HEK293 (cell line): Measurements from ENCODE around the gene DHX38.

ENCODE experiments used
- CTCF ChIP-seq: fragments of 450-650 bp; formaldehyde crosslinking; IDR thresholded peaks from 2 replicates; pipeline ENCODE4 v1.5.1; 2016; ENCODE audit warnings: missing biosample characterization, missing genetic modification characterization
- KLF7 ChIP-seq: fragments of 450-650 bp; formaldehyde crosslinking; IDR thresholded peaks from 2 replicates; pipeline ENCODE4 v1.5.1; 2016; ENCODE audit warnings: missing biosample characterization, missing genetic modification characterization, borderline replicate concordance
- PATZ1 ChIP-seq: fragments of 450-650 bp; formaldehyde crosslinking; IDR thresholded peaks from 2 replicates; pipeline ENCODE4 v1.5.1; 2016; ENCODE audit warnings: missing biosample characterization, missing genetic modification characterization
- WT1 ChIP-seq: fragments of 450-650 bp; formaldehyde crosslinking; IDR thresholded peaks from 2 replicates; pipeline ENCODE4 v1.5.1; 2016; ENCODE audit warnings: missing biosample characterization, missing genetic modification characterization
- ZNF174 ChIP-seq: fragments of 450-650 bp; formaldehyde crosslinking; IDR thresholded peaks from 2 replicates; pipeline ENCODE4 v1.5.0; 2017; ENCODE audit warnings: missing biosample characterization, mild to moderate bottlenecking, missing genetic modification characterization
- ZNF202 ChIP-seq: fragments of 450-650 bp; formaldehyde crosslinking; IDR thresholded peaks from 2 replicates; pipeline ENCODE4 v1.5.1; 2016; ENCODE audit warnings: missing biosample characterization, missing genetic modification characterization, borderline replicate concordance
- ZNF24 ChIP-seq: fragments of 450-650 bp; formaldehyde crosslinking; IDR thresholded peaks from 2 replicates; pipeline ENCODE4 v1.5.1; 2016; ENCODE audit warnings: missing biosample characterization, missing genetic modification characterization
- ZNF449 ChIP-seq: fragments of 450-650 bp; formaldehyde crosslinking; IDR thresholded peaks from 2 replicates; pipeline ENCODE4 v1.5.1; 2017; ENCODE audit warnings: missing biosample characterization, mild to moderate bottlenecking, missing genetic modification characterization, moderate library complexity
- ZNF768 ChIP-seq: fragments of 450-650 bp; formaldehyde crosslinking; IDR thresholded peaks from 2 replicates; pipeline ENCODE4 v1.5.1; 2018; ENCODE audit warnings: missing biosample characterization, mild to moderate bottlenecking, missing genetic modification characterization
- ZSCAN5A ChIP-seq: fragments of 450-650 bp; formaldehyde crosslinking; IDR thresholded peaks from 2 replicates; pipeline ENCODE4 v1.5.1; 2016; ENCODE audit warnings: missing biosample characterization, missing genetic modification characterization

- no peak for TF ChIP-seq KLF7 (tag by site-specific recombination)
- no peak for TF ChIP-seq CTCF (tag by site-specific recombination)
- no peak for TF ChIP-seq WT1 (tag by site-specific recombination)
- TF ChIP-seq ZNF24 (tag by site-specific recombination), result no peak
- TF ChIP-seq ZSCAN5A (tag by site-specific recombination), result no peak
- TF ChIP-seq ZNF174 (tag by site-specific recombination), result no peak
- no peak for TF ChIP-seq ZNF449 (tag by site-specific recombination)
- TF ChIP-seq PATZ1, result no peak
- TF ChIP-seq ZNF202 (tag by site-specific recombination), result no peak
- no peak for TF ChIP-seq ZNF768 (tag by site-specific recombination)
Measured at GRCh38 chr16:72098936-72099335, 5.3 kb downstream of the DHX38 start.
